Measurements from ENCODE around the gene RNF40. TPM values are rescaled to one million over a fixed set of nuclear protein-coding genes. Genes with fewer than 3 reads are reported as not detected.

RNF40 gene
- total RNA-seq, 1 donor from 2014 or later: 155 TPM

DNA sequence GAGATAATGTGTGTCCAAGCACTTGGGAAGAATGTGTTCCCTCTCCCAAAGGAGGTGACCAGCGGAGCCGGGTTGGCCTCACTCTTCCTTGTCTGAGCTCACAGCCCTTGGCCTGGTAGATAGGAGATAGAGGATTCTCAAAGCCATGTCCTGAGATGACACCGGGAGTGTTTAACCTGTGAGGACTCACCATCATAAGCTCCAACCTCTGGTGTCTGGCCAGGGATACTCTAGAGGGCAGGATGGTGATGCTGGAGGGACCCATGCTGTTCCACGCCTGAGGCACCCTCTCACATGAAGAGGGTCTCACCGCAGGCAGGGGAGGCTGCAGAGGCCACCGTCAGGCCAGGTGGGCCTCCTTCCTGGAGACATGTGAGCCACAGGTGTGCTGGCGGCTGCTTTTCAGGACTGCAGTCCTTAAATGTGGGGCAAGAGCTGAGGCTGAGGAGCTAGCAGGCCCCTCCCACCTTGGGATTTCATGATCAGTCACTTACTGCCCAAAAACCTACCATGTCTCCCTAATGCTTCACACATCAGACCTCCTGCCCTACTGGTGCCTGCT, 31.5 kb downstream of the RNF40 start:
- no peak for DNase-seq (ENCODE audit: low spot score, unreplicated experiment)
- no peak overlapping the region for H3K4me3 Mint-ChIP-seq (ENCODE audit: low read depth)
- H3K9me3 Mint-ChIP-seq (ENCODE audit: low read depth): no peaks in the 10 kb centered on the region
- peaks cover 8% of the 10 kb centered on the region for H3K4me1 Mint-ChIP-seq (ENCODE audit: low read depth)
- peaks cover 44% of the 10 kb centered on the region for H3K27me3 Mint-ChIP-seq
- TF ChIP-seq CTCF (IDR thresholded peaks at IDR 0.05; ENCODE audit: unreplicated experiment): no peak
- H3K27ac Mint-ChIP-seq: no peak overlapping the region
- H3K36me3 Mint-ChIP-seq (ENCODE audit: insufficient read depth): no peaks in the 10 kb centered on the region

DNA sequence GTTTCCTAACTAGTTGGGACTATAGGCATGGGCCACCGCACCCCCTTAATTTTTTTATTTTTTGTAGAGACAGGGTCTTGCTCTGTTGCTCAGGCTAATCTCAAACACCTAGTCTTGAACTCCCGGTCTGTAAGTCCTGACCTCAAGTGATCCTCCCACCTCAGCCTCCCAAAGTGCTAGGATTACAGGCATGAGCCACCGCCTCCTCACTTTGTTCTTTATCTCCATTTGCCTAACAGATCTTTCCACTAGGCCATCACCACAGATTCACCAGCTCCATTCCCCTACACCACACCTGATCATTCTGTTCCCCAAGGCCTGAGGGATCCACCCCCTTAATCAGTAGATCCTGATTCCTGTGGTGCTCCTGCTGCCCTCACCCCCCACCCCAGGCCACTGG, 32.5 kb downstream of the RNF40 start:
- no peak for TF ChIP-seq CTCF (IDR thresholded peaks at IDR 0.05; ENCODE audit: unreplicated experiment)
- Mint-ChIP-seq H3K4me1 (ENCODE audit: low read depth) (peaks cover 8% of the 10 kb centered on the region), H3K36me3 (ENCODE audit: insufficient read depth) (no peaks in the 10 kb centered on the region), H3K4me3 (ENCODE audit: low read depth) (no peak overlapping the region), H3K27ac (peak overlapping the region; percentile 53), H3K9me3 (ENCODE audit: low read depth) (no peaks in the 10 kb centered on the region), H3K27me3 (peaks cover 44% of the 10 kb centered on the region)
- DNase-seq (ENCODE audit: low spot score, unreplicated experiment): no peak

- H3K27ac Mint-ChIP-seq: no peak overlapping the region
These were observed 35.7 kb downstream of the RNF40 start for GRCh38 chr16:30797670-30798309.

DNA sequence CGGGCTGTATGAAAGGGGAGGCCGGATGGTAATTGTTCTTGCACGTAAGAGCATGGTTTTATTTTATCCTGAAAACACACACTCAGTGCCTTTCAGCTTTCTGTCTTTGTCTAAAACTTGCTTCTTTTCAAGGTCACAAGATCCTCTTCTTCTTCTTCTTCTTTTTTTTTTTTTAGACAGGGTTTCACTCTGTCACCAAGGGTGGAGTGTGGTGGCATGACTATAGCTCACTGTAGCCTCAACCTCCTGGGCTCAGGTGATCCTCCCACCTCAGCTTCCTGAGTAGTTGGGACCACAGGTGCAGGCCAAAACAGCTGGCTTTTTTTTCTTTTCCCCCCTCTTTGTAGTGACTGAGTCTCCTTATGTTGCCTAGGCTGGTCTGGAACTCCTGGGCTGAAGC, 40.8 kb downstream of the RNF40 start:
- no peak for DNase-seq (ENCODE audit: low spot score, unreplicated experiment)
- no peak for TF ChIP-seq CTCF (IDR thresholded peaks at IDR 0.05; ENCODE audit: unreplicated experiment)
- Mint-ChIP-seq H3K4me3 (ENCODE audit: low read depth) (no peak overlapping the region), H3K27ac (no peak overlapping the region), H3K36me3 (ENCODE audit: insufficient read depth) (no peaks in the 10 kb centered on the region), H3K4me1 (ENCODE audit: low read depth) (peaks cover 13% of the 10 kb centered on the region), H3K27me3 (peaks cover 21% of the 10 kb centered on the region), H3K9me3 (ENCODE audit: low read depth) (no peaks in the 10 kb centered on the region)

More at GRCh38 chr16:30797670-30798309, 35.7 kb downstream of the RNF40 start:
- Mint-ChIP-seq H3K9me3 (ENCODE audit: low read depth) (no peaks in the 10 kb centered on the region), H3K4me1 (ENCODE audit: low read depth) (peaks cover 5% of the 10 kb centered on the region), H3K4me3 (ENCODE audit: low read depth) (no peak overlapping the region), H3K27me3 (peaks cover 42% of the 10 kb centered on the region), H3K36me3 (ENCODE audit: insufficient read depth) (no peaks in the 10 kb centered on the region)
- no peak for DNase-seq (ENCODE audit: low spot score, unreplicated experiment)
- no peak for TF ChIP-seq CTCF (IDR thresholded peaks at IDR 0.05; ENCODE audit: unreplicated experiment)

GRCh38 chr16:30805056-30805369, 42.9 kb downstream of the RNF40 start:
- no peak for DNase-seq (ENCODE audit: low spot score, unreplicated experiment)
- Mint-ChIP-seq H3K4me1 (ENCODE audit: low read depth) (peaks cover 13% of the 10 kb centered on the region), H3K9me3 (ENCODE audit: low read depth) (no peaks in the 10 kb centered on the region), H3K4me3 (ENCODE audit: low read depth) (peak overlapping the region; percentile 78), H3K27ac (peak overlapping the region; percentile 89), H3K36me3 (ENCODE audit: insufficient read depth) (no peaks in the 10 kb centered on the region), H3K27me3 (peaks cover 16% of the 10 kb centered on the region)
- no peak for TF ChIP-seq CTCF (IDR thresholded peaks at IDR 0.05; ENCODE audit: unreplicated experiment)
